Adrenal gland (tissue), 5 donors: Measurements from ENCODE around the gene RALB.

Source experiments
- CTCF ChIP-seq, 6 experiments: fragments of 450-650 bp in 4 of 6; fragments of 200-600 bp in 2 of 6; sonication (generic) in 1 of 6; IDR thresholded peaks; 1 replicate in 5 of 6; 2 replicates in 1 of 6; pipeline versions ENCODE4 v1.5.1 to v1.8.0; 2016 to 2021; ENCODE audit warnings: antibody characterized with exemption in 6 of 6, mild to moderate bottlenecking in 2 of 6, moderate library complexity in 1 of 6
- POLR2A ChIP-seq, 2 donors: fragments of 450-650 bp; IDR thresholded peaks; one replicate each; pipeline ENCODE4 v1.6.1; 2017; ENCODE audit warnings: antibody characterized with exemption in 2 of 2, mild to moderate bottlenecking in 2 of 2, moderate library complexity in 1 of 2
- donor health status: DM: no; HTN: no; CAD: no.

GRCh38 chr2:120224735-120225548 is 27.7 kb upstream of the RALB start:
- no peak for TF ChIP-seq CTCF (IDR thresholded peaks at IDR 0.05)
- no peak for TF ChIP-seq POLR2A (IDR thresholded peaks at IDR 0.05)
